Fibroblast of villous mesenchyme (primary cell): ENCODE measurements around the gene ANO4. TPM values are rescaled to one million over a fixed set of nuclear protein-coding genes. Genes with fewer than 3 reads are reported as not detected.
"Not testable (repeated sequence)": the region's sequence is repeated elsewhere in the genome, so short reads cannot be mapped to it uniquely, and the experiment has no call there.

ENCODE experiments used
- DNase-seq: peaks from one replicate; pipeline ENCODE4 v3.0.0-alpha.2; 2010; ENCODE audit warnings: low read depth
- H3K4me3 ChIP-seq: 2 replicates; pipeline ENCODE4 v1.5.1; 2011; ENCODE audit warnings: low read depth, mild to moderate bottlenecking, low read length
- CTCF ChIP-seq: IDR thresholded peaks from 2 replicates; pipeline ENCODE4 v1.5.1; 2012; ENCODE audit warnings: low read depth, mild to moderate bottlenecking, low read length; ENCODE audit not compliant: insufficient read depth
- total RNA-seq: library from RNA; depleted of rRNA; stranded (reverse); fragments of >200 nt; gene quantifications from 2 replicates; pipeline ENCODE4 v1.2.3, GENCODE V29; 2012

Gene ANO4
- total RNA-seq, 1 donor: 13.8 TPM

GRCh38 chr12:101047652-101048051 is 253.1 kb downstream of the ANO4 start:
- TF ChIP-seq CTCF: no peak
- DNase-seq: peak; percentile 8
- H3K4me3 ChIP-seq: no peak overlapping the region

DNA sequence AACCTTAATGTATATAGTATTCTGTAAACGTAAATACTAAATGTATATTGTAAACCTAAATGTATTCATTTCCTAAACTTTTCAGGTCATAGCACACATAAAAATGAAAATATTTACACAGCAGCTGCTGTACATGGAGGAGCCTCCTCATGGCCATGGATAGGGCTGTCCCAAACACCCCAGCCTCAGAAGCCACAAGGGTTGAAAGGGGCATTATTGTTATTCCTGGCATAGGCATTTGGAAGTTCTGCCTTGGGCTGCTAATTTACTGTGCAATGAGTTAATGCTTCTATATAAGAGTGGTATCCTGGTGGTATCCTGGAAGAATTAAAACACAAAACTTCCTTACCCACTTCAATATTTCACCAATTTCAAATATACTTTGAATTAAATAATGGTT is 256.1 kb downstream of the ANO4 start:
- H3K4me3 ChIP-seq: no peak overlapping the region
- DNase-seq: no peak
- no peak for TF ChIP-seq CTCF

DNA sequence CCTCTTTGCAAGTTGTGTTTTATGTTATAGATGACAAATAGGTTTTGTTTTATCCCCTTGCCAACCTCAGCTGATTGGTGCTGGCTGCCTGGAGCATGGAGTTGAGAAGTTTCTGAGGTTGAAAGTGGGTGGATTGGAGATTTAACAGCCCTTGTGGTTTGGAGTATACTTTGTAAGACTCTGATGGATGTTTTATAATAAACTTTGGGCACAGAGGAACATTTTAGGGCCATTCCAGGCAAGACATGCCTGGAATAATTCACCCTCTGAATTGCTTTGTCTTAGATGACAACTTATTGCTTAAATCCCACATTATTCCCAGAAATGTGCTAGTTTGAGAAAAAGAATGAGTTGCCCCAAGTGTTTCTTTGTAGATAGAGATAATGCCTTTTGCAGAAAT is 256.6 kb downstream of the ANO4 start:
- no peak for DNase-seq
- H3K4me3 ChIP-seq: no peak overlapping the region

GRCh38 chr12:101051901-101052550 is 257.4 kb downstream of the ANO4 start:
- TF ChIP-seq CTCF: no peak
- H3K4me3 ChIP-seq: no peak overlapping the region
- peak; percentile 65 for DNase-seq

More for the DNA sequence above, 256.6 kb downstream of the ANO4 start:
- no peak for TF ChIP-seq CTCF

DNA sequence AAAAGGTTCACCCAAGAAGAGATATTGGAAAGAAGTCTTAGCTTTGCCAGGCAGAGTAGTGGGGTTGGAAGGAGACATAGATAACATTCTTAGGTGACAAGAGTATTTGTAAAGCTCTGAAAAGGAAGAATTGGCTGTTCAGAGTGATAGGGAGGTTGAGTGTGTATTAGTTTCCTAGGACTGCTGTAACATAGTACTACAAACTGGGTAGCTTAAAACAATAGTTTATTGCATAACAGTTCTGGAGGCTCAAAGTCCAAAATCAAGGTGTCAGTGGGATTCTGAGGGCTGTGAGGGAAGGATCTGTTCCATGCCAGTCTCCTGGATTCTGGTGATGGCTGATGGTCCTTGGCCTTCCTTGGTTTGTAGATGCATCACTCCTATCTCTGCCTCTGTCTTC is 258.6 kb downstream of the ANO4 start:
- no peak for DNase-seq
- no peak overlapping the region for H3K4me3 ChIP-seq
- TF ChIP-seq CTCF: no peak

DNA sequence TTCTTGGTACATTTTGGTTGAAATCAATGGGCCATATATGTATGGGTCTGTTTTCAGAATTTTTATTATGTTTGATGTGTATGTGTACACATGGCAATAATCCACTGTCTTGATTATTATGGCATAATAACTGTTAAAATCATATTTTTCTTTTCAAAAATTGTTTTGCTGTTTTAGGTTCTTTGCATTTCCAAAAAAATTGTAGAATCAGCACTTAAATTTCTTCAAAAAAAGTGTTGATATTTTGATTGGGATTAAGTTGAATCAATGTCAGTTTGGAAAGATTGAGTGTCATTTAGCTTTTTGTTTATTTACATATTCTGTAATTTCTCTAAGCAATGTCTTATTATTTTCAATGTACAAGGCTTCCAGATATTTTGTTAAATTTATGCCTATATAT is 261.4 kb downstream of the ANO4 start:
- no peak for DNase-seq
- no peak overlapping the region for H3K4me3 ChIP-seq
- no peak for TF ChIP-seq CTCF

DNA sequence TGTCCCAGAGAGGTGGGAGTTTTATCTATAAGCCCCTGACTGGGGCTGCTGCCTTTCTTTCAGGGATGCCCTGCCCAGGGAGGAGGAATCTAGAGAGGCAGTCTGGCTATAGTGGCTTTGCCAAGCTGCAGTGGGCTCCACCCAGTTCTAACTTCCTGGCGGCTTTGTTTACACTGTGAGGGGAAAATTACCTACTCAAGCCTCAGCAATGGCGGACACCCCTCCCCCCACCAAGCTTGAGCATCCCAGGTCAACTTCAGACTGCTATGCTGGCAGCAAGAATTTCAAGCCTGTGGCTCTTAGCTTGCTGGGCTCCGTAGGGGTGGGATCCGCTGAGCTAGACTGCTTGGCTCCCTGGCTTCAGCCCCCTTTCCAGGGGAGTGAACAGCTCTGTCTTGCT is 267.9 kb downstream of the ANO4 start:
- not testable (repeated sequence) for DNase-seq, H3K4me3 ChIP-seq
